BE2C (cell line): ENCODE data around the gene GPT2.
A peak's percentile ranks its signal among the peaks of the same experiment; 100 is the strongest.

Source experiments
- DNase-seq: peaks from one replicate; pipeline ENCODE4 v3.0.0-alpha.2; 2020
- H3K27me3 ChIP-seq: fragments of 250-450 bp; sonication (Bioruptor Pico); 2 replicates; pipeline ENCODE4 v1.5.1; 2020; ENCODE audit warnings: mild to moderate bottlenecking
- H3K36me3 ChIP-seq: fragments of 250-450 bp; sonication (Bioruptor Pico); 2 replicates; pipeline ENCODE4 v1.5.1; 2020; ENCODE audit warnings: mild to moderate bottlenecking
- H3K4me1 ChIP-seq: fragments of 250-450 bp; sonication (Bioruptor Pico); 2 replicates; pipeline ENCODE4 v1.5.1; 2020
- H3K4me3 ChIP-seq: 2 replicates; pipeline ENCODE4 v1.5.1; 2011; ENCODE audit warnings: low read depth, low read length
- H3K9me3 ChIP-seq: fragments of 250-450 bp; sonication (Bioruptor Pico); 2 replicates; pipeline ENCODE4 v1.5.1; 2020
- CTCF ChIP-seq: IDR thresholded peaks from 2 replicates; pipeline ENCODE4 v1.5.1; 2012; ENCODE audit warnings: mild to moderate bottlenecking, low read depth, low read length

GPT2 gene

GRCh38 chr16:46914556-46915201 is 30.5 kb downstream of the GPT2 start:
- Histone ChIP-seq H3K27me3 (no peaks in the 10 kb centered on the region), H3K9me3 (no peaks in the 10 kb centered on the region), H3K4me1 (peaks cover 6% of the 10 kb centered on the region; the same call in 1 of the 2 replicates), H3K36me3 (peaks cover 19% of the 10 kb centered on the region; the same call in 1 of the 2 replicates), H3K4me3 (no peak overlapping the region)
- no peak for DNase-seq
- TF ChIP-seq CTCF: no peak

- no peaks in the 10 kb centered on the region for H3K27me3 ChIP-seq
- TF ChIP-seq CTCF: no peak
- peaks cover 6% of the 10 kb centered on the region; the same call in 1 of the 2 replicates for H3K4me1 ChIP-seq
- no peaks in the 10 kb centered on the region for H3K9me3 ChIP-seq
- no peak overlapping the region for H3K4me3 ChIP-seq
- DNase-seq: no peak
- peaks cover 16% of the 10 kb centered on the region; the same call in 1 of the 2 replicates for H3K36me3 ChIP-seq
These were observed 31.4 kb downstream of the GPT2 start for GRCh38 chr16:46915483-46916025.

GRCh38 chr16:46916980-46917379 is 32.8 kb downstream of the GPT2 start:
- peaks cover 6% of the 10 kb centered on the region; the same call in 1 of the 2 replicates for H3K4me1 ChIP-seq
- DNase-seq: peak; percentile 56
- H3K36me3 ChIP-seq: peaks cover 15% of the 10 kb centered on the region
- H3K27me3 ChIP-seq: no peaks in the 10 kb centered on the region
- H3K9me3 ChIP-seq: no peaks in the 10 kb centered on the region
- H3K4me3 ChIP-seq: no peak overlapping the region
- TF ChIP-seq CTCF: no peak

GRCh38 chr16:46918400-46918799 is 34.2 kb downstream of the GPT2 start:
- H3K9me3 ChIP-seq: no peaks in the 10 kb centered on the region
- DNase-seq: no peak
- peaks cover 13% of the 10 kb centered on the region for H3K36me3 ChIP-seq
- H3K4me1 ChIP-seq: peaks cover 6% of the 10 kb centered on the region; the same call in 1 of the 2 replicates
- no peak overlapping the region for H3K4me3 ChIP-seq
- no peak for TF ChIP-seq CTCF
- no peaks in the 10 kb centered on the region for H3K27me3 ChIP-seq

GRCh38 chr16:46918905-46919792 is 35.0 kb downstream of the GPT2 start:
- H3K4me1 ChIP-seq: peaks cover 6% of the 10 kb centered on the region; the same call in 1 of the 2 replicates
- 0 out of 2 replicates have a peak, but pooled peaks have one; percentile 10 for TF ChIP-seq CTCF
- no peak overlapping the region for H3K4me3 ChIP-seq
- DNase-seq: no peak
- H3K36me3 ChIP-seq: peaks cover 18% of the 10 kb centered on the region
- H3K9me3 ChIP-seq: no peaks in the 10 kb centered on the region
- H3K27me3 ChIP-seq: no peaks in the 10 kb centered on the region
